HG03575 (cell line): Measurements from ENCODE around the gene FITM1.

Experiments used
- ATAC-seq: cut with Tn5 transposase; IDR thresholded peaks from one replicate; pipeline ENCODE4 v1.9.1; 2021; ENCODE audit not compliant: unreplicated experiment, insufficient number of reproducible peaks, low FRiP score; ENCODE audit errors: extremely low read depth

Gene FITM1

DNA sequence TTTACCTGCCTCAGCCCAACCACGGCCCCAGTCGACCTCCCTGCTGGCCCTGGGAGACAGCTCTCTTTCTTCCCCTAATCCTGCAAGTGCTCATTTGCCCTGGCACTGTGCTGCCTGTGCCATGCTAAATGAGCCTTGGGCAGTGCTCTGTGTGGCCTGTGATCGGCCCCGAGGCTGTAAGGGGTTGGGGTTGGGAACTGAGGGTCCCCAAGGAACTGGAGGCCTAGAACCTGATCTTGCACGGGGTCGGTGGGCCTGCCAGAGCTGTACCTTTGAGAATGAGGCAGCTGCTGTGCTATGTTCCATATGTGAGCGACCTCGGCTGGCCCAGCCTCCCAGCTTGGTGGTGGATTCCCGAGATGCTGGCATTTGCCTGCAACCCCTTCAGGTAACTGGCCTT lies 19.6 kb downstream of the FITM1 start:
- no peak for ATAC-seq

- no peak for ATAC-seq
Measured at GRCh38 chr14:24150567-24150966, 20.1 kb downstream of the FITM1 start.

- ATAC-seq = no peak
Measured at GRCh38 chr14:24150993-24151392, 20.5 kb downstream of the FITM1 start.

GRCh38 chr14:24151404-24152080 lies 21.1 kb downstream of the FITM1 start:
- ATAC-seq = no peak

DNA sequence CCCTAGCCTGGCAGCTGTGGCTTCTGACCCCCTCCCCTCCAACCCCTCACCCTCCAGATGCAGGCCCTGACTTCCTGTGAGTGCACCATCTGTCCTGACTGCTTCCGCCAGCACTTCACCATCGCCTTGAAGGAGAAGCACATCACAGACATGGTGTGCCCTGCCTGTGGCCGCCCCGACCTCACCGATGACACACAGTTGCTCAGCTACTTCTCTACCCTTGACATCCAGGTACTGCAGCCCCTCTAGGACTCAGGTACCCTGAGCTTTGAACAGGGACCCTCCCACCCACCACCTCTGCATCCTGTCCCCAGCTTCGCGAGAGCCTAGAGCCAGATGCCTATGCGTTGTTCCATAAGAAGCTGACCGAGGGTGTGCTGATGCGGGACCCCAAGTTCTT lies 24.6 kb downstream of the FITM1 start:
- no peak for ATAC-seq

GRCh38 chr14:24156840-24157239 lies 26.4 kb downstream of the FITM1 start:
- no peak for ATAC-seq

- no peak for ATAC-seq
Measured at GRCh38 chr14:24157331-24157730, 26.9 kb downstream of the FITM1 start.

- no peak for ATAC-seq
Measured at GRCh38 chr14:24159777-24160498, 29.5 kb downstream of the FITM1 start.

DNA sequence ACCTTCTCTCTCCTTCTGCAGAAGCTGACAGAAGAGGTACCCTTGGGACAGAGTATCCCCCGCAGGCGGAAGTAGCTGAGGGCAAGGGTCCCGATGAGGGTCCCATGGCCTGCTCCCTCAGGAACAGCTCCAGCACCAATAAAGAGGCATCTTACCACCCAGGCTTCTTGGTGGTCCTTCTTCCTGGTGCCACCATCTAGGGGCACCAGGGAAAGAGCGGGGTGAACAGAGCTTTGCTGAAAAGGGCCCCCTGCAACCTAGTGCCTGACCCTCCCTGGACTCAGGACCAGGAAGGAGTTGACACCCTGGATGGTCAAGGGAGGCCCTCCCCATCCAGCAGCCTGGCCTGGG lies 30.0 kb downstream of the FITM1 start:
- ATAC-seq = no peak

DNA sequence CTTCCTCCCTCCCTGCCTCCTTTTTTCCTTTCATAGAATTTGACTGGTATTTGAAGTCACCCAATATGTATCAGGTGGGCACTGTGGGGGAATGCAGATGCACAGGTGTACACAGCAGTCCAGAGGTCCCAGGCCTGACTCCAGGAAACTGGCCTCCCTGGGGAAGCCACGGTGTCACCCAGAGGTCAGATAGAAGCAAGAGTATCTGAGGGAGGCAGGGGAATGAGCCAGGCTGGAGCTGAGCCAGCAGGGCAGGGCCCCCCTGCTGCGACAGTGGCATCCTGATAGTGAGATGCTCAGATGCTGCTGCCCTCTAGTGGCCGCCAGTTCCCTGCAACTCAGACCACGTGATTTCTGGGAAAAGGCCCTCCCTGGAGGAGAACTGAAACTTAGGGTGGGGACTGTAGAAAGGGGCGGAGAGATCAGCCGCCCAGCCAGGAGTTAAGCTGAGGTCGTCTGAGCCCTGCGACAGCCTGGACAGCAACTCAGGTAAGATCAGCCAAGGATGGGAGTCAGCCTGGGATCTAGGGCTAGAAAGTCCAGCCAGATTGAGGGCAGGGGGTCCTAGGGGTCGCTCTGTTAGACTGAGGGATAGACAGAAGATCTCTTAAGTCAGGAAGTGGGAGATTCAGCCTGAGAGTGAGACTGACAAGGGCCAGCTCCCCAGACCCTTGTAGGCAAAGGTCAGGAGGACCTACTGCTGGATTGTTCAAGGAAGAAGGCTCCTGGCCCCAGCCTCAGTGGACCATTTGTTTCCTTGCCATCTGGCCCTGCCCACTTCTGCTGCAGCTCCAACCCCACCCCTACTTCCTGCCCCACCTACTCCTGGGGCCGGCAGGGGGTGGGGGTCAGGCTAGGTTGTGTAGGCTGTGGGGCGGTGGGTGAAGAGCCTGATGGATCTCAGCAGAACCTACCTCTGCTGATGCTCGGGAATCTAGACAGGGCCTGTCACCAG lies 30.7 kb downstream of the FITM1 start, which contains the start of gene IRF9:
TSS of gene IRF9 (plus strand) at position 416 of the 955 bp plus-strand sequence. CDS start 880 bp downstream, outside the sequence.
- peak; percentile 60 for ATAC-seq

- no peak for ATAC-seq
Measured at GRCh38 chr14:24162093-24162492, 31.6 kb downstream of the FITM1 start.

DNA sequence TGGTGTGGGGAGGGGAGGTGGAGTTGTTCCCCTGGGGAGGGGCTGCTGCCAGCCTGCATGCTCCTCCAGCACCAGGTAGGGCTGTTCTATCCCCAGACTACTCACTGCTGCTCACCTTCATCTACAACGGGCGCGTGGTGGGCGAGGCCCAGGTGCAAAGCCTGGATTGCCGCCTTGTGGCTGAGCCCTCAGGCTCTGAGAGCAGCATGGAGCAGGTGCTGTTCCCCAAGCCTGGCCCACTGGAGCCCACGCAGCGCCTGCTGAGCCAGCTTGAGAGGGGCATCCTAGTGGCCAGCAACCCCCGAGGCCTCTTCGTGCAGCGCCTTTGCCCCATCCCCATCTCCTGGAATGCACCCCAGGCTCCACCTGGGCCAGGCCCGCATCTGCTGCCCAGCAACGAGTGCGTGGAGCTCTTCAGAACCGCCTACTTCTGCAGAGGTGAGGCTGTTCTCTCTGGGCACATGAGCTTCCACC lies 34.1 kb downstream of the FITM1 start:
- ATAC-seq = no peak

DNA sequence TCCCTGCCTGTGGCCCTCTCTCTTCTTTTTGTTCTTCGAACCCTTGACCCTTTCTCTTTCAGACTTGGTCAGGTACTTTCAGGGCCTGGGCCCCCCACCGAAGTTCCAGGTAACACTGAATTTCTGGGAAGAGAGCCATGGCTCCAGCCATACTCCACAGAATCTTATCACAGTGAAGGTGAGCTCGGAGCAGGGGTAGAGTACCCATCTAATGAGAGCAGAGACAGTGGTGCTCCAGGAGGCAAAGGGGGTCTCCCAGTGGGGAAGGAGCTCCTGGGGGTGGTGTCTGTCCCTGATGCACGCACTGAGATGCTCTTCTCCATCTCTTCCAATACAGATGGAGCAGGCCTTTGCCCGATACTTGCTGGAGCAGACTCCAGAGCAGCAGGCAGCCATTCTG lies 35.3 kb downstream of the FITM1 start:
- ATAC-seq = no peak

- no peak for ATAC-seq
Measured at GRCh38 chr14:24167469-24168114, 37.1 kb downstream of the FITM1 start.

DNA sequence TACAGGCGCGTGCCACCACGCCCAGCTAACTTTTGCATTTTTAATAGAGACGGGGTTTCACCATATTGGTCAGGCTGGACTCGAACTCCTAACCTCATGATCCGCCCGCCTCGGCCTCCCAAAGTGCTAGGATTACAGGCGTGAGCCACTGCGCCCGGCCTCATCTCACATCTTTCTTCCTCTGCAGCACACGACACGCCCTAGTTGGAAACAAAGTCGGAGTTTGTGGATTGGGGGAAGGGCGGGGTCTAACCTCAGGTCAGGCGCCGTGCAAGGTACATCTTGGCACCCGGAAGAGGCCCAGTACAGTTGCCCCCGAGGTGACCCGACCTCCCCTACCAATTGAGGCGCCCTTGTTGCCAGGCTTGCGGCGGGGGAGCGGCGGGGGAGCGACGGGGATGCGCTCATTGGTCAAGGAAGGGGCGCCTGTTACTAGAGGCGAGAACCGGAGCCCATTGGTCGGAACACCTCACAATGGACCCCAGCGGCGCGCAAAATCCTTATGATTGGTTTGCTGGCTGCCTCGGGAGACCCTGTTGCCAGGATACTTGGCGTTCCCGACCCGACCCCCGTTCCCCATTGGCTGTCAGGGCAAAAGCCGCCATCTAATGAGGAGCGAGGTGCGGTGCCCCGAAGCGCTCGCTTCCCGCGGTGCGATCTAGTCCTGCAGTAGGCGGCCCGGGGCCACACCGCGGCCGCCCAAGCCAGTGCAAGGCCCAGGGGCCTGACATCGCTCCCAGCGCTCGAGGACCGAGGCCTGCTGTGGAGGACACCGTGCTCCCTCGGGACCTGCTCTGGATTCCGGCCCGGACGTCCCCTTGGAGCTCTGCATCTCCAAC lies 41.2 kb downstream of the FITM1 start, which contains the start of gene REC8:
TSS of gene REC8 (plus strand) at position 659 of the 839 bp plus-strand sequence. CDS start 473 bp downstream, outside the sequence.
- ATAC-seq = peak; percentile 30

GRCh38 chr14:24172261-24172860 lies 41.9 kb downstream of the FITM1 start:
- no peak for ATAC-seq

- ATAC-seq = no peak
Measured at GRCh38 chr14:24172871-24173281, 42.4 kb downstream of the FITM1 start.

DNA sequence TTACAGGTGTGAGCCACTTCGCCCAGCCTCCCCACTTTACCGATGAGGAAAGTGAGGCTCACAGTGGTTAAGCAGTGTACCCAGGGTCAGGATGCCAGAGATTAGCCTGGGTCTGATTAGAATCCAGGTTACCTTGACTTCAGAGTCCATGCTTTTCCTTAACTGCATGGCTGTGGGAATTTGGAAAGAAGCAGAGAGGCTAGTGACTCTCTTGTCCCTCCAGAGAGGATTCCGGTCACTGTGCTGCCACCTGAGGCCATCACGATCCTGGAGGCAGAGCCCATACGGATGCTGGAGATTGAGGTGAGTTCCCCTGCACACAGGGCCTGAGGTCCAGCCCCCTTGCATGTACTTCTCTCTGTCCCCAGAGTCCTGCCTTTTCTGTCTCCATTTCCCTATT lies 46.1 kb downstream of the FITM1 start:
- no peak for ATAC-seq
